ENCODE data around the gene TBC1D8.
A peak's percentile ranks its signal among the peaks of the same experiment; 100 is the strongest.

Gene TBC1D8

GRCh38 chr2:101111917-101112771 is 39.0 kb downstream of the TBC1D8 start:
- DNase-seq (ENCODE audit: low read depth), result peak; percentile 15

- no peak for DNase-seq (ENCODE audit: low read depth)
Measured at GRCh38 chr2:101111262-101111838, 39.8 kb downstream of the TBC1D8 start.

- peak; percentile 13 for DNase-seq (ENCODE audit: low read depth)
Measured at GRCh38 chr2:101109451-101110118, 41.6 kb downstream of the TBC1D8 start.

GRCh38 chr2:101108357-101108756 is 42.8 kb downstream of the TBC1D8 start:
- DNase-seq (ENCODE audit: low read depth), result no peak

- peak; percentile 65 for DNase-seq (ENCODE audit: low read depth)
Measured at GRCh38 chr2:101107241-101107640, 43.9 kb downstream of the TBC1D8 start.

- peak; percentile 11 for DNase-seq (ENCODE audit: low read depth)
Measured at GRCh38 chr2:101106453-101107181, 44.6 kb downstream of the TBC1D8 start.

- DNase-seq (ENCODE audit: low read depth), result no peak
Measured at GRCh38 chr2:101105654-101106053, 45.5 kb downstream of the TBC1D8 start.

- no peak for DNase-seq (ENCODE audit: low read depth)
Measured at GRCh38 chr2:101097638-101098037, 53.5 kb downstream of the TBC1D8 start.

GRCh38 chr2:101096619-101097142 is 54.5 kb downstream of the TBC1D8 start:
- DNase-seq (ENCODE audit: low read depth), result no peak

- no peak for DNase-seq (ENCODE audit: low read depth)
Measured at GRCh38 chr2:101094351-101094750, 56.8 kb downstream of the TBC1D8 start.

- no peak for DNase-seq (ENCODE audit: low read depth)
Measured at GRCh38 chr2:101089942-101090799, 61.0 kb downstream of the TBC1D8 start.

- DNase-seq (ENCODE audit: low read depth), result no peak
Measured at GRCh38 chr2:101089419-101089818, 61.8 kb downstream of the TBC1D8 start.

- no peak for DNase-seq (ENCODE audit: low read depth)
Measured at GRCh38 chr2:101087638-101088037, 63.5 kb downstream of the TBC1D8 start.

GRCh38 chr2:101083613-101084012 is 67.6 kb downstream of the TBC1D8 start:
- DNase-seq (ENCODE audit: low read depth), result no peak

GRCh38 chr2:101082998-101083397 is 68.2 kb downstream of the TBC1D8 start:
- no peak for DNase-seq (ENCODE audit: low read depth)

- DNase-seq (ENCODE audit: low read depth), result no peak
Measured at GRCh38 chr2:101081375-101081907, 69.7 kb downstream of the TBC1D8 start.

GRCh38 chr2:101080211-101081068 is 70.7 kb downstream of the TBC1D8 start:
- no peak for DNase-seq (ENCODE audit: low read depth)

- DNase-seq (ENCODE audit: low read depth), result peak; percentile 71
Measured at GRCh38 chr2:101076581-101076980, 74.6 kb downstream of the TBC1D8 start.

GRCh38 chr2:101064868-101065549 is 86.2 kb downstream of the TBC1D8 start:
- DNase-seq (ENCODE audit: low read depth), result no peak

Measured in amniotic epithelial cell (primary cell).